AG04450 (cell line): ENCODE data around the gene THRB. TPM values are rescaled to one million over a fixed set of nuclear protein-coding genes. Genes with fewer than 3 reads are reported as not detected.

Experiments used
- CTCF ChIA-PET: fragments of 300-600, 350-600 bp; formaldehyde crosslinking; extraction: SDS; loops from one replicate; lab custom pipeline; 2022; ENCODE audit warnings: antibody characterized with exemption, inconsistent platforms; lab: Charles Lee
- POLR2A ChIA-PET: fragments of 350-600 bp; formaldehyde crosslinking; extraction: SDS; loops from one replicate; lab custom pipeline; 2021; ENCODE audit warnings: antibody characterized with exemption, inconsistent platforms; lab: Yijun Ruan, JAX
- DNase-seq: peaks from one replicate; pipeline ENCODE4 v3.0.0-alpha.2; 2011; ENCODE audit warnings: low read depth, low spot score
- H3K27ac ChIP-seq: one replicate; pipeline ENCODE4 v1.5.1; 2012; ENCODE audit warnings: low read depth, low read length, control low read depth
- H3K27me3 ChIP-seq: one replicate; pipeline ENCODE4 v1.6.0; 2012; ENCODE audit warnings: low read length; ENCODE audit not compliant: control insufficient read depth, insufficient read depth
- H3K4me3 ChIP-seq: 2 replicates; pipeline ENCODE4 v1.5.1; 2011; ENCODE audit warnings: mild to moderate bottlenecking, low read depth, low read length, control low read depth
- H3K9me3 ChIP-seq: 2 replicates; pipeline ENCODE4 v1.5.1; 2012; ENCODE audit warnings: low read length; ENCODE audit not compliant: control insufficient read depth, insufficient read depth
- CTCF ChIP-seq: IDR thresholded peaks from 2 replicates; pipeline ENCODE4 v1.5.1; 2011; ENCODE audit warnings: low read depth, low read length, control low read depth, inconsistent platforms
- polyA plus RNA-seq: library from polyadenylated mRNA; depleted of rRNA; stranded (reverse); fragments of >200 nt; gene quantifications from 2 replicates; pipeline ENCODE4 v1.2.3, GENCODE V29; 2011

Gene THRB
- polyA plus RNA-seq, 1 experiment: 0.02 TPM

GRCh38 chr3:24133436-24133835 is 361.2 kb downstream of the THRB start:
- Histone ChIP-seq H3K27ac (no peak overlapping the region), H3K4me3 (no peak overlapping the region), H3K9me3 (no peaks in the 10 kb centered on the region), H3K27me3 (no peaks in the 10 kb centered on the region)
- DNase-seq: no peak
- CTCF ChIA-PET: no interaction called here
- no peak for TF ChIP-seq CTCF
- POLR2A ChIA-PET: no interaction called here

- Histone ChIP-seq H3K9me3 (no peaks in the 10 kb centered on the region), H3K4me3 (no peak overlapping the region), H3K27me3 (no peaks in the 10 kb centered on the region), H3K27ac (no peak overlapping the region)
- no peak for DNase-seq
- TF ChIP-seq CTCF: no peak
- CTCF ChIA-PET: interaction anchor here (0.6 to 1.0 kb wide), 2 partner anchors 56 to 554 kb away, joined by 3 read pairs; no protein-coding TSS in a partner anchor
- POLR2A ChIA-PET: no interaction called here
Observed at GRCh38 chr3:24129549-24129948, 365.1 kb downstream of the THRB start.

- DNase-seq: no peak
- H3K4me3 ChIP-seq: no peak overlapping the region
- POLR2A ChIA-PET: interaction anchor here (0.7 kb wide), 1 partner anchor 27 kb away, joined by 5 read pairs; no protein-coding TSS in a partner anchor
- no peaks in the 10 kb centered on the region for H3K9me3 ChIP-seq
- no peak overlapping the region for H3K27ac ChIP-seq
- H3K27me3 ChIP-seq: no peaks in the 10 kb centered on the region
- CTCF ChIA-PET: interaction anchor here (0.6 to 1.9 kb wide), 3 partner anchors 15 to 555 kb away, joined by 3 to 7 read pairs (median 4); no protein-coding TSS in a partner anchor
- TF ChIP-seq CTCF: no peak
Observed at GRCh38 chr3:24128199-24129005, 366.2 kb downstream of the THRB start.

GRCh38 chr3:24123596-24123995 is 371.1 kb downstream of the THRB start:
- Histone ChIP-seq H3K27me3 (no peaks in the 10 kb centered on the region), H3K9me3 (no peaks in the 10 kb centered on the region; the same call in 1 of the 2 replicates), H3K27ac (no peak overlapping the region), H3K4me3 (no peak overlapping the region)
- no peak for TF ChIP-seq CTCF
- ChIA-PET CTCF (no interaction called here), POLR2A (no interaction called here)
- no peak for DNase-seq

- TF ChIP-seq CTCF: no peak
- no peak overlapping the region for H3K27ac ChIP-seq
- no peak for DNase-seq
- POLR2A ChIA-PET: no interaction called here
- no peaks in the 10 kb centered on the region for H3K27me3 ChIP-seq
- H3K9me3 ChIP-seq: no peaks in the 10 kb centered on the region; the same call in 1 of the 2 replicates
- H3K4me3 ChIP-seq: no peak overlapping the region
- CTCF ChIA-PET: no interaction called here
Observed at GRCh38 chr3:24120434-24120833, 374.2 kb downstream of the THRB start.
